Measurements from ENCODE around the gene CUTA. TPM values are rescaled to one million over a fixed set of nuclear protein-coding genes. Genes with fewer than 3 reads are reported as not detected.
"Not testable (repeated sequence)": the region's sequence is repeated elsewhere in the genome, so short reads cannot be mapped to it uniquely, and the experiment has no call there.

The CUTA gene
- total RNA-seq, 2 donors from 2014 or later = 106 to 156 TPM

DNA sequence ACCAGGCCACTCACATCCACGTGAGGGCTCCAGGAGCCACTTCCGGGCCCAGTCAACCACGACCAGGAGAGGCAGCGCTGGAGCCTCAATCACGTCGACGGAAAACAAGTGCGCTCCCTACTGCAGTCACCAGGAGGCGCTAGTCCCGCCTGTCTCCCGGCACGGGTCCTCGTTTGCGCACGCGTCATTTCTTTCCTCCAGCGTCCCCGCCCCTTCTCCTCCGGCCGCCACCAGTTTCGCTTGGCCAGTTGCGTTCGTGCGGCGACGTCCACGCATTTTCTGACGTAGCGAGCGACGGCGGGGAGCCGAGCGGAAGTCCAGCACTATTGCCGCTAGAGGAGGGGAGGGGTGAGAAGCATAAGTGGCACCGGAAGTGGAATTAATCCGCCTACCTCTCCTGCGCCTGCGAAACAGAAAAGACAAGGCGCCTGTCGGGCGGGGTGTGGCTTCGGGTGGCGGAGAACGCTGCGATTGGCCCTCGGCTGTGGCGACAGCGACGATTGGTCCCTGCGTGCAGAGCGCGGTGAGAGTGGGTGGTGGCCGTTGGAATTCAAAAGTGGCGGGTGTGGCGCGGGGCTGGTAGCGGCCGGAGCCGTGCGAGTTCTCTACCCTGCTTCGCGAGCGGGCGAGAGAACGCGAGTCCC lies 26.5 kb downstream of the CUTA start, which contains the start of gene KIFC1:
Gene KIFC1, plus strand, starts transcription at position 546 of the 644 bp plus-strand sequence. CDS start 163 bp downstream, outside the sequence.
- Mint-ChIP-seq H3K27ac (peak within 1 kb of the TSS; percentile 92 to 93), H3K27me3 (no peaks in the 10 kb centered on the region), H3K36me3 (peaks cover 12% of the 10 kb centered on the region), H3K4me3 (peak within 1 kb of the TSS; percentile 95), H3K4me1 (ENCODE audit: low read depth in 2 of 2) (peaks cover 25 to 40% of the 10 kb centered on the region in 2 donors), H3K9me3 (no peaks in the 10 kb centered on the region)
- ATAC-seq (peak; percentile 96 to 97), DNase-seq (ENCODE audit: low spot score) (peak; percentile 100)

- no peaks in the 10 kb centered on the region for H3K9me3 Mint-ChIP-seq
- H3K27ac Mint-ChIP-seq = peak overlapping the region; percentile 92 to 93
- H3K27me3 Mint-ChIP-seq = no peaks in the 10 kb centered on the region
- ATAC-seq (no peak), DNase-seq (ENCODE audit: low spot score) (no peak)
- peaks cover 25 to 40% of the 10 kb centered on the region in 2 donors for H3K4me1 Mint-ChIP-seq (ENCODE audit: low read depth in 2 of 2)
- H3K4me3 Mint-ChIP-seq = peak overlapping the region; percentile 95
- H3K36me3 Mint-ChIP-seq = peaks cover 12% of the 10 kb centered on the region
Observed at GRCh38 chr6:33390767-33391277, 27.1 kb downstream of the CUTA start.

GRCh38 chr6:33390173-33390572 lies 27.7 kb downstream of the CUTA start:
- no peak for DNase-seq (ENCODE audit: low spot score)
- H3K36me3 Mint-ChIP-seq = peaks cover 12% of the 10 kb centered on the region
- H3K27me3 Mint-ChIP-seq = no peaks in the 10 kb centered on the region
- H3K27ac Mint-ChIP-seq = peak overlapping the region; percentile 92 to 93
- no peak for ATAC-seq
- H3K9me3 Mint-ChIP-seq = no peaks in the 10 kb centered on the region
- no peak overlapping the region for H3K4me3 Mint-ChIP-seq
- peaks cover 25 to 38% of the 10 kb centered on the region in 2 donors for H3K4me1 Mint-ChIP-seq (ENCODE audit: low read depth in 2 of 2)

DNA sequence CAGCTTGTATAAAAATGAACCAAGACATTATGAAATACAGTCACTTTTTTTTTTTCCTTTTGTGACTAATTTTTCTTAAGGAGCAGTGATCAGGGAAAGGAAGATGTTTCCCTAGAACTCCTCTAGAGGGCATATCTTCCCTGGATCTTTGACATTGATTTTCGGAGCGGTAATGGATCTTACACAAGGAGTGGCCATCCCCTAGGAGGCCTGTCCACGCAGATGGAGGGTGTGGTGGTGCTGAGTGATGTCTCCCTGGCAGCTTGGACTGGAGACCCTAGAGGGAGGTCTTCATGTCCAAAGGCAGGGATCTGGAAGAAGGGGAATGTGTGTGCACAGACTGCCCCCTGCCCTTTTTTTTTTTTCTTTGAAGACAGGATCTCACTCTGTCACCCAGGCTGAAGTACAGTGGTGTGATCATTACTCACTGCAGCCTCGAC lies 33.3 kb downstream of the CUTA start:
- H3K4me1 Mint-ChIP-seq (ENCODE audit: low read depth in 2 of 2) = no peaks in the 10 kb centered on the region
- ATAC-seq = no peak
- no peaks in the 10 kb centered on the region for H3K27me3 Mint-ChIP-seq
- no peak for DNase-seq (ENCODE audit: low spot score)
- no peak overlapping the region for H3K27ac Mint-ChIP-seq
- H3K36me3 Mint-ChIP-seq = no peaks in the 10 kb centered on the region
- H3K9me3 Mint-ChIP-seq = no peaks in the 10 kb centered on the region
- no peak overlapping the region for H3K4me3 Mint-ChIP-seq

DNA sequence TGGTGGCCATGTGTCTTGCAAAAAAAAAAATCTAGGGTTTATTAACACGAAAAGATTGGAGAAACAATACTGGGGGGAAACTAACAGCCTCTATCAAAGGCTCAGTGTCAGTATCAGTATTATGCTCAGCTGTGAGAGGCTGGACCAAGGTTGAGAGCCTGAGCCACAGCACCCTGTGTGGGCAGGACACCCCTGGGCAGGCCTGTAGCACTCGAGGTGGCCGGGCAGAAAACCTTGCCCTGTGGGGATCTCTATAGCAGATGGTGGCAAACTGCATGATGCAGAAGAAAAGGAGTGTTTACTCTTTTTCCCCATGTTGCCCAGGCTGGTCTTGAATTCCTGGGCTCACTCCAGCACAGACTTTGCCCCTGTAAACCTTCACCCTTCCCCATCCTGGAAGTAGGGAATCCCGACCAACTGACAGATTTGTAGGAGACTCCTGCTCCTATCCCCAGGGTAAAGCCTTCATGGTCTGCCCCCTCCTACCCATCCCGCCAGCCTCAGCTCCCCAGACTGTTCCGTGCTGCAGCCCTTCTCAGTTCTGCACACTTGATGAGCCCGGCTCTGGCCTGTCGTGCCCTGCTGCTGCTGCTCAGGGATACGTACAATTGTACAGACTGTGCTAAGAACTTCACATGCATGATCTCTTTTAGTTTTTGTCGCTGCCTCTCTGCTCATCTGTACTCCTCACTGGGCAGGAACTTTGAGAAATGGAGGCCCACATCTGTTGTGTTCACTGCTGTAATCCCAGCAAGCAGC lies 34.3 kb downstream of the CUTA start:
- Mint-ChIP-seq H3K4me1 (ENCODE audit: low read depth in 2 of 2) (no peaks in the 10 kb centered on the region), H3K9me3 (no peaks in the 10 kb centered on the region), H3K27me3 (no peaks in the 10 kb centered on the region), H3K27ac (no peak overlapping the region), H3K36me3 (no peaks in the 10 kb centered on the region), H3K4me3 (no peak overlapping the region)
- DNase-seq (ENCODE audit: low spot score) = no peak
- no peak for ATAC-seq

DNA sequence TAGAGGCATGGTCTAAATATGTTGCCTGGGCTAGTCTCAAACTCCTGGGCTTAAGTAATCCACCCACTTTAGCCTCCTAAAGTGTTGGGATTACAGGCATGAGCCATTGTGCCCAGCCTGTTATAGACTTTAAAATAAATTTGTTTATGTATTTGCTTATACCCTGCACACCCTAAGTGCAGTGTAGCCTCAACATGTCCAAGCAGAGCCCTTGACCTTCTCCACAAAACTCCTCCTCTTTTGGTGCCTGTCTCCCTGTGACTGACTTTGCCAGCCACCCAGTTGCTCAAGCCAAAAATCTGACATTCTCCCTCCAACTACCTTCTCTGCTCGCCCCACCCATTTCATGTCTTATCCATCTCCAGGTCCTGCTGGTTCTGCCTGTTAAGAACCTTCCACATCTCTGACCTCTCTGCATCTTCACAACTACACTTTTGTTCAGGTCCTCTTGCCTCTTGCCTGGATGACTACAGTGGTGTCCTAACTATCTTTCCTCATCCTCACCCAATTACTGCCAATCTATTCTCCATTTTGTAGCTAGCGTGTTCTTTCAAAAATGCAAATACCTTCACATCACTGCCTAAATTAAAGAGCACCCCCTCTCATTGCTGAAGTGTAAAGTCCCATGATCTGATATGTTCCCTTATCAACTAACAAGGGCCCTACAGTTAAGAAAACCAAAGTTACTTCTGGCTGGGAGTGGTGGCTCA lies 37.5 kb downstream of the CUTA start:
- no peaks in the 10 kb centered on the region for H3K9me3 Mint-ChIP-seq
- H3K27ac Mint-ChIP-seq = no peak overlapping the region
- ATAC-seq (no peak), DNase-seq (ENCODE audit: low spot score) (no peak)
- no peaks in the 10 kb centered on the region for H3K27me3 Mint-ChIP-seq
- H3K4me1 Mint-ChIP-seq (ENCODE audit: low read depth in 2 of 2) = peaks cover 0 to 8% of the 10 kb centered on the region in 2 donors
- H3K36me3 Mint-ChIP-seq = no peaks in the 10 kb centered on the region
- H3K4me3 Mint-ChIP-seq = no peak overlapping the region

DNA sequence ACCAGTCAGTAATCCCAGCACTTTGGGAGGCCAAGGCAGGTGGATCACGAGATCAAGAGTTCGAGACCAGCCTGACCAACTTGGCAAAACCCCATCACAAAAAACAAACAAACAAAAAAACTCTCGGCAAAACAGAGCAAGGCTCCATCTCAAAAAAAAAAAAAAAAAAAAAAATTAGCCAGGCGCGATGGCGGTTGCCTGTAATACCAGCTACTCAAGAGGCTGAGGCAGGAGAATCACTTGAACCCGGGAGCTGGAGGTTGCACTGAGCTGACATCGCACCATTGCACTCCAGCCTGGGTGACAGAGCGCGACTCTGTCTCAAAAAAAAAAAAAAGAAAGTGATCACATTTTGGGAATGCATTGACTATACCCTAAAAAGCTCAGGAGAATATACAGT lies 38.7 kb downstream of the CUTA start:
- ATAC-seq; H3K4me3 Mint-ChIP-seq; H3K36me3 Mint-ChIP-seq; H3K27me3 Mint-ChIP-seq; DNase-seq (ENCODE audit: low spot score); H3K27ac Mint-ChIP-seq; H3K9me3 Mint-ChIP-seq: not testable (repeated sequence)
- peaks cover 8 to 21% of the 10 kb centered on the region in 2 donors for H3K4me1 Mint-ChIP-seq (ENCODE audit: low read depth in 2 of 2)

GRCh38 chr6:33377171-33377570 lies 40.7 kb downstream of the CUTA start:
- Mint-ChIP-seq H3K36me3 (no peaks in the 10 kb centered on the region), H3K9me3 (no peaks in the 10 kb centered on the region), H3K27ac (no peak overlapping the region), H3K4me3 (no peak overlapping the region), H3K4me1 (ENCODE audit: low read depth in 2 of 2) (peaks cover 10 to 23% of the 10 kb centered on the region in 2 donors), H3K27me3 (no peaks in the 10 kb centered on the region)
- DNase-seq (ENCODE audit: low spot score) (no peak), ATAC-seq (no peak)

DNA sequence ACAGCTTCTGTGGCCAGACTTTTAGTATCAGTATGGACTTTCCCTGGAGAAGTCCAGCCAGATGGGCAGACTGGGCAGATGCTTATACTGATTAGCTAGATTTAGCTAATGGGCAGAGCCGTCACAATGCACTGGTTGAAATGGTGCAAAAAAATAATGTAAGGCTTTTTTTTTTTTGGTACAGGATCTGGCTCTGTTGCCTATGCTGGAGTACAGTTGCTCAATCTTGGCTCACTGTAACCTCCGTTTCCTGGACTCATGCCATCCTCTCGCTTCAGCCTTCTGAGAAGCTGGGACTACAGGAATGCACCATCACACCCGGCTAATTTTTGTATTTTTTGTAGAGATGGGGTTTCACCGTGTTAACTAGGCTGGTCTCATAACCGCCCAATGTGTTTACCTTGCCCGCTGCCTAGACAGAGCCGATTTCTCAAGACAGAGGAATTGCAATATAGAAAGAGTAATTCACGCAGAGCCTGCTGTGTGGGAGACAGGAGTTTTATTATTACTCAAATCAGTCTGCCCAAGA lies 42.7 kb downstream of the CUTA start:
- Mint-ChIP-seq H3K27me3 (no peaks in the 10 kb centered on the region), H3K36me3 (no peaks in the 10 kb centered on the region), H3K4me3 (no peak overlapping the region), H3K27ac (peak overlapping the region; percentile 42 to 74), H3K4me1 (ENCODE audit: low read depth in 2 of 2) (peaks cover 10 to 23% of the 10 kb centered on the region in 2 donors), H3K9me3 (no peaks in the 10 kb centered on the region)
- ATAC-seq (peak in 1 of 2 donors; percentile 56), DNase-seq (ENCODE audit: low spot score) (no peak)

- H3K4me1 Mint-ChIP-seq (ENCODE audit: low read depth in 2 of 2) = peaks cover 10 to 23% of the 10 kb centered on the region in 2 donors
- no peak overlapping the region for H3K4me3 Mint-ChIP-seq
- H3K27ac Mint-ChIP-seq = peak overlapping the region; percentile 42 to 74
- H3K9me3 Mint-ChIP-seq = no peaks in the 10 kb centered on the region
- no peaks in the 10 kb centered on the region for H3K36me3 Mint-ChIP-seq
- no peak for ATAC-seq
- DNase-seq (ENCODE audit: low spot score) = no peak
- no peaks in the 10 kb centered on the region for H3K27me3 Mint-ChIP-seq
Observed at GRCh38 chr6:33373960-33374910, 43.7 kb downstream of the CUTA start.

DNA sequence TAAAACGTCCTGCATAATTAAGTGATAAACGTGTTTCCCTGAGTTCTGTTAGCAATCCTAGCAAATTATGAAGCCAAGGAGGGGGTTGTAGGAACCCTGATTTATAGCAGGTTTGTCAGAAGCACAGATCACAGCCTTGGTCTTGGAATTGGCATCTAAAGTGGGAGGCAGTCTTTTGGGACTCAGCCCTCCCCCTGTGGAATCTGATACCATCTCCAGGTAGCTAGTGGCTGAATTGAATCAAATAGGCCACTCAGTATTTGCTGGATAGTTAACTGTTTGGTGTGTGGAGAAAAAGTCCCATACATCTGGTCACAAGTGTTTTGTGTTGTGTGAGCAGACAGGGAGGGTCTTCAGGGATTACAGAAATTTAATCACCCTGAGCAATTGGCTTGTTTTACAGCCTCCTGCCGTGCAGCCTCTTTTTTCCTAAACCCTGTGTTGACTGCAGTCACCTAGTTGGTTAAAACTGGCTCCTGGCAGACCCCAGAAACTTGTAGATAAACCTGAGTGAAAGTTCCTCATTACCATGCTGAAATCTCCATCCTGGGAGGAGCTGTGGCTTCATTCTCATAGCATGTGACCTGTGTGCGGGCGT lies 45.3 kb downstream of the CUTA start:
- H3K4me3 Mint-ChIP-seq = no peak overlapping the region
- no peaks in the 10 kb centered on the region for H3K36me3 Mint-ChIP-seq
- H3K9me3 Mint-ChIP-seq = no peaks in the 10 kb centered on the region
- peaks cover 10 to 23% of the 10 kb centered on the region in 2 donors for H3K4me1 Mint-ChIP-seq (ENCODE audit: low read depth in 2 of 2)
- no peaks in the 10 kb centered on the region for H3K27me3 Mint-ChIP-seq
- ATAC-seq (no peak), DNase-seq (ENCODE audit: low spot score) (no peak)
- H3K27ac Mint-ChIP-seq = no peak overlapping the region

- ATAC-seq, H3K27ac Mint-ChIP-seq: not testable (repeated sequence)
- H3K4me1 Mint-ChIP-seq (ENCODE audit: low read depth in 2 of 2) = peaks cover 10 to 23% of the 10 kb centered on the region in 2 donors
Observed at GRCh38 chr6:33371901-33372300, 46.0 kb downstream of the CUTA start.

More at GRCh38 chr6:33371901-33372300, 46.0 kb downstream of the CUTA start:
- not testable (repeated sequence) for H3K4me3 Mint-ChIP-seq; H3K36me3 Mint-ChIP-seq; DNase-seq (ENCODE audit: low spot score); H3K27me3 Mint-ChIP-seq; H3K9me3 Mint-ChIP-seq

Measured in natural killer cell treated with Interleukin-12 subunit alpha and Interleukin-12 subunit beta and Interleukin-15 and Interleukin-18, amount 100 ng/mL, for 72 hours (primary cell).